Panc1 (cell line): Measurements from ENCODE around the gene TSPAN31. TPM values are rescaled to one million over a fixed set of nuclear protein-coding genes. Genes with fewer than 3 reads are reported as not detected.

Source experiments
- ATAC-seq: fragments of 200-7000 bp; cut with Tn5 transposase; 2 replicates; pipeline ENCODE4 v1.9.1; 2020; ENCODE audit warnings: mild to moderate bottlenecking, moderate library complexity
- BruUV-seq: library from RNA; stranded (reverse); fragments of 400-500 nt; replicated peaks from 2 replicates; lab custom pipeline; 2021; lab: Mats Ljungman, UMichigan
- CTCF ChIA-PET: fragments of 300-600 bp; sonication (Branson Sonifier 250); formaldehyde crosslinking; loops from one replicate; lab custom pipeline; 2022; ENCODE audit warnings: antibody characterized with exemption; lab: Charles Lee
- POLR2A ChIA-PET: fragments of 300-600 bp; sonication (Branson Sonifier 250); formaldehyde crosslinking; loops from one replicate; lab custom pipeline; 2022; ENCODE audit warnings: antibody characterized with exemption; lab: Charles Lee
- DNase-seq: peaks from one replicate; pipeline ENCODE4 v3.0.0-alpha.2; 2010; ENCODE audit warnings: low read depth, low spot score
- H3K27ac ChIP-seq: 2 replicates; pipeline ENCODE4 v1.5.1; 2011; ENCODE audit warnings: mild to moderate bottlenecking, low read length, inconsistent platforms
- H3K27me3 ChIP-seq: fragments of 200-500 bp; sonication (Bioruptor generic); 2 replicates; pipeline ENCODE4 v1.6.0; 2014; ENCODE audit warnings: low read length, inconsistent platforms; ENCODE audit not compliant: control insufficient read depth, insufficient read depth
- H3K36me3 ChIP-seq: fragments of 200-500 bp; sonication (Bioruptor generic); 2 replicates; pipeline ENCODE4 v1.5.1; 2014; ENCODE audit warnings: inconsistent platforms, mild to moderate bottlenecking, low read length, moderate library complexity; ENCODE audit not compliant: control insufficient read depth, insufficient read depth
- H3K4me1 ChIP-seq: 2 replicates; pipeline ENCODE4 v1.5.1; 2011; ENCODE audit warnings: inconsistent platforms, mild to moderate bottlenecking, low read length, moderate library complexity; ENCODE audit not compliant: control insufficient read depth, insufficient read depth
- H3K4me3 ChIP-seq, 2 experiments: 2 replicates each; pipeline ENCODE4 v1.5.1; 2011 to 2012; ENCODE audit warnings: low read depth in 2 of 2, low read length in 2 of 2, mild to moderate bottlenecking in 2 of 2, inconsistent platforms in 1 of 2, moderate library complexity in 1 of 2
- H3K9me3 ChIP-seq: fragments of 200-500 bp; sonication (Bioruptor generic); 2 replicates; pipeline ENCODE4 v1.5.1; 2014; ENCODE audit warnings: low read depth, mild to moderate bottlenecking, inconsistent platforms, low read length, moderate library complexity; ENCODE audit not compliant: control insufficient read depth, insufficient read depth
- CTCF ChIP-seq: fragments of 450-650 bp; IDR thresholded peaks from 2 replicates; pipeline ENCODE4 v1.5.1; 2017; ENCODE audit warnings: mild to moderate bottlenecking
- POLR2AphosphoS5 ChIP-seq: IDR thresholded peaks from 2 replicates; pipeline ENCODE4 v1.6.1; 2012; ENCODE audit warnings: mild to moderate bottlenecking, low read depth, low read length, moderate library complexity
- REST ChIP-seq, 2 experiments: IDR thresholded peaks; 2 replicates each; pipeline ENCODE4 v1.6.1; 2011 to 2012; ENCODE audit warnings: low read depth in 2 of 2, control low read depth in 1 of 2, low read length in 1 of 2, mild to moderate bottlenecking in 1 of 2, moderate library complexity in 1 of 2; ENCODE audit not compliant: insufficient read depth in 1 of 2
- SIN3A ChIP-seq: IDR thresholded peaks from 2 replicates; pipeline ENCODE4 v1.6.1; 2012; ENCODE audit warnings: low read depth, mild to moderate bottlenecking, low read length, moderate library complexity, borderline replicate concordance; ENCODE audit not compliant: insufficient read depth
- TCF7L2 ChIP-seq: IDR thresholded peaks from 2 replicates; pipeline ENCODE4 v1.6.1; 2011; ENCODE audit warnings: mild to moderate bottlenecking, low read depth, low read length, inconsistent platforms
- in situ Hi-C: cut with HindIII; loops from 2 replicates; pipeline ENCODE4 v1.10.0; 2016; ENCODE audit warnings: low sequenced_read_pairs, low pct_unique_long_range_greater_than_20kb
- intact Hi-C: fragments of 100-400 bp; cut with micrococcal nuclease; formaldehyde crosslinking; loops from one replicate; pipeline ENCODE4 v1.10.0; 2022; ENCODE audit not compliant: unreplicated experiment
- total RNA-seq: library from RNA; stranded (reverse); gene quantifications from one replicate; pipeline ENCODE4 v1.2.1, GENCODE V29; 2021; ENCODE audit not compliant: unreplicated experiment

Gene TSPAN31
- total RNA-seq, 1 experiment from 2014 or later: 17.5 TPM

- no peak for DNase-seq
- ChIA-PET CTCF (interaction anchor here (0.6 to 1.2 kb wide), 4 partner anchors 11 to 144 kb away, joined by 3 to 8 read pairs (median 4); partner anchors contain the start of gene CYP27B1), POLR2A (interaction anchor here (0.5 kb wide), 1 partner anchor 15 kb away, joined by 12 read pairs; no protein-coding TSS in a partner anchor)
- TF ChIP-seq REST (IDR thresholded peaks at IDR 0.05; ENCODE audit: insufficient read depth in 1 of 2, low read depth in 2 of 2, low read length in 1 of 2) (no peak), CTCF (no peak), POLR2AphosphoS5 (no peak), TCF7L2 (no peak), SIN3A (no peak)
- peaks cover 7% of the 10 kb centered on the region for H3K36me3 ChIP-seq
- peak overlapping the region; percentile 45 to 54 for H3K4me3 ChIP-seq
- H3K4me1 ChIP-seq: peaks cover 13% of the 10 kb centered on the region
- intact Hi-C loops: no loop called here
- BruUV-seq: no TSS peak
- no peak overlapping the region for H3K27ac ChIP-seq
- no peak for ATAC-seq
- H3K9me3 ChIP-seq: no peaks in the 10 kb centered on the region
- peaks cover 9% of the 10 kb centered on the region for H3K27me3 ChIP-seq
- in situ Hi-C loops: no loop called here
Observed at GRCh38 chr12:57755454-57756372, 10.9 kb downstream of the TSPAN31 start.

GRCh38 chr12:57756406-57757341 is 11.8 kb downstream of the TSPAN31 start:
- no peaks in the 10 kb centered on the region for H3K9me3 ChIP-seq
- CTCF ChIA-PET: interaction anchor here (0.5 to 1.2 kb wide), 7 partner anchors 9 to 1877 kb away, joined by 3 to 7 read pairs (median 4); partner anchors contain the start of gene CYP27B1
- ATAC-seq (peak; percentile 64), DNase-seq (no peak)
- BruUV-seq: no TSS peak
- POLR2A ChIA-PET: interaction anchor here (0.5 kb wide), 1 partner anchor 14 kb away, joined by 12 read pairs; no protein-coding TSS in a partner anchor
- H3K4me1 ChIP-seq: peaks cover 7% of the 10 kb centered on the region; the same call in 1 of the 2 replicates
- peaks cover 3% of the 10 kb centered on the region; the same call in 1 of the 2 replicates for H3K36me3 ChIP-seq
- H3K4me3 ChIP-seq: peak overlapping the region; percentile 45 to 54
- no peak overlapping the region for H3K27ac ChIP-seq
- TF ChIP-seq POLR2AphosphoS5: no peak
- peak; percentile 98 for TF ChIP-seq CTCF
- peaks cover 9% of the 10 kb centered on the region for H3K27me3 ChIP-seq
- in situ Hi-C loops: no loop called here
- intact Hi-C loops: no loop called here
